LNCAP (cell line): ENCODE data around the gene RPS3.

ENCODE experiments used
- CTCF ChIP-seq: fragments of 450-650 bp; IDR thresholded peaks from 2 replicates; pipeline ENCODE4 v1.5.1; 2017; ENCODE audit warnings: mild to moderate bottlenecking

The RPS3 gene

GRCh38 chr11:75426720-75427086 lies 27.4 kb downstream of the RPS3 start:
- no peak for TF ChIP-seq CTCF

GRCh38 chr11:75427181-75427580 lies 27.9 kb downstream of the RPS3 start:
- TF ChIP-seq CTCF, result no peak

DNA sequence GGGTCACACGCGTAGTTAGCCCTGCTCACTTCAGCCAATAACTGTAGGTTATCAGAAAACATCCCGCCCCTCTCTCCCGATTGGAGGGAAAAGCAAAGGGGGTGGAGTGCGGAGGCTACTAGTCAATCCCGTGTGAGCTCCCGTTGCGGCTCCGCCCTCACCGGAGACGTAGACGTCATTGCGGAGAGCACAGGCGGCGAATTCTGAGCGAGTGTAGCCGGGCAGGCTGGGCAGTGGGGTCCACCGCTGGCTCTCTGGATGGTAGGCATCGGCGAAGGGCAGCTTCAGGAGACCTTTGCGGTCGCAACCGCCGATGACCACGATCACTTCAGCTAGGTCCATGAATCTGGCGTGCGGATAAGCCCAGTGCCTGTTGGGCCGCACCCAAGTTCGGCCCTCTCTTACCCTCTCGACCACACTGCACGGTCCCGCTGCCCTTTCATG lies 29.0 kb downstream of the RPS3 start:
- TF ChIP-seq CTCF, result no peak

DNA sequence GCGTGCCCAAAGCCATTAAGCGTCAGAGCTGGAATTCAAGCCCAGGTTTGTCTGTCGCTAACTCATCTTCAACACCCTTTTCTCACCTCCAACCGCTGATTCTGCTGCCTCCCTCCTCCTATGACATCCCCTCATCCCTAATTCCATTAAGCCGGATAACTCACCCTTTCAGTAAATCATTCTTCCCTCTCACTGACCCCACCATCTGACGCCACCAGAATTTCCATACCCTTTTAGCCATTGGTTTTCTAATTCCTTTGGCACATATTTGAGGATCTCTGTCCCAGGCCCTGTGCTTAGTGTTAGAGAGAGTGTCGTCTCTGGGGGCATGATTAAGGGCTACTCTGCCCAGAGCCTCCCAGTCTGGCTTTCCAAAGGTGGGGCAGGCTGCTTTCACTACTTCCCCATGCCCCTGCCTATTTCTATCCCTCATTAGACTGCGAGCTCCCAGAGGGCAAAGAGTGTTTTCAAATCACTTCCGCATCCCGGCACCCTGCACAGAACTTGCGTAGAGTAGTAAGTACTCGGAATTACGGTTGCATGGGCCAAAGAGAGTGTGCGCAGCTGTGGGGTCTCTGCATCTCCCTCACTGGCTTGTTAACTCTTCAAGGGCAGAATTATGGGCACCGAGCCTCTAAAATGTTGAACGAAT lies 29.8 kb downstream of the RPS3 start:
- no peak for TF ChIP-seq CTCF

- TF ChIP-seq CTCF, result no peak; the same call in 1 of the 2 replicates
These were observed 30.3 kb downstream of the RPS3 start for GRCh38 chr11:75429641-75429901.

GRCh38 chr11:75429902-75430713 lies 30.8 kb downstream of the RPS3 start:
- no peak; the same call in 1 of the 2 replicates for TF ChIP-seq CTCF

DNA sequence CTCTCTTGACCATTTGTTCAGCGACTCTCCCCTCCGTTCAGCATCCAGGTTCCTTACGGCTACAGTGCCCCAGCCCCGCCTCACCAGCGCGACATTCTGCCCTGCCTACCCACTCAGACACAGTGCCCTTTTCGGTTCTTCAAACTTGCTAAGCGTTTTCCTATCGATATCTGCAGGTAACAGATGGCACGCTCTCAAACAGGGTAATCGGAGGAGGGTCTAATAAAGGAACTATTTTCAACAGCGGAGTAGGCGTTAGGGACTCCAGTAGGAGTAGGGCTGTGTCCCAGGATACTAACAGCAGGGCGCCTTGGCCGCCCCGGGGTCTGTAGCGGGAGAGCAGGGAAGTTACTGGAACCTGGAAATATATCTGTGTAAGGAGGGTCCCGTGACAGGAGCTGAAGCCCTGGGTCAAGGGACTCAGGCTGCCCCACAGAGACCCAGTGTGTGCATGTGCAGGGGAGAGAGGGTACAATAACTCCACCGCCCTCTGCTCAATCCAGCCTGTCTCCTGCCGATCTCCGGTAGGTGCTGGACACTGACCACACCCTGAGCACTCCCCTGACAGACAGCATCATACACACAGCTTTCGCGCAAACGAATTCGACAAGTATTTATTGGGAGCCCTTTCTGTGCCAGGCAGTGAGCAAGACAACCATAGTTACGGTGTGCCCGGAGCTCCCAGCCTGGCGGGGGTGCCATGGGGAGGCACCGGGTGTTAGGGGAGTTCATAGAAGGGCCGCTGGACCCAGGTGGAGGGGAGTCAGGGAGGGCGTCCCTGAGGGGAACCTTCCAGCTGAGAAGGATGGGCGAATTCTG lies 31.6 kb downstream of the RPS3 start:
- no peak for TF ChIP-seq CTCF
